ENCODE data around the gene RNF217. TPM values are rescaled to one million over a fixed set of nuclear protein-coding genes. Genes with fewer than 3 reads are reported as not detected.

Gene RNF217
- polyA plus RNA-seq, 1 donor (not counting 4 experiments of a cell fraction or from before 2014, with no cell fraction given): 44.0 TPM

- DNase-seq (ENCODE audit: low read depth, low spot score) (no peak), FAIRE-seq (no peak)
- Histone ChIP-seq H3K9me1 (ENCODE audit: control insufficient read depth, extremely low read depth, insufficient read depth, low read length) (no peaks in the 10 kb centered on the region), H3K4me3 (ENCODE audit: control insufficient read depth in 2 of 3, extremely low read depth in 1 of 3, insufficient read depth in 2 of 3, low read depth in 1 of 3, low read length in 3 of 3) (no peak overlapping the region), H3K79me2 (ENCODE audit: control insufficient read depth, insufficient read depth, low read length) (peaks cover 33% of the 10 kb centered on the region), H3K27ac (ENCODE audit: control insufficient read depth, insufficient read depth, low read length) (no peak overlapping the region), H3K4me2 (ENCODE audit: control insufficient read depth, extremely low read depth, insufficient read depth, low read depth, low read length) (no peak overlapping the region), H2AFZ (ENCODE audit: control insufficient read depth, low read length) (no peak overlapping the region), H3K4me1 (ENCODE audit: control insufficient read depth, extremely low read depth, insufficient read depth, low read length) (peaks cover 18% of the 10 kb centered on the region), H3K27me3 (ENCODE audit: control insufficient read depth, extremely low read depth, insufficient read depth, low read length) (no peaks in the 10 kb centered on the region), H3K9ac (ENCODE audit: control insufficient read depth, extremely low read depth, insufficient read depth, low read length) (no peak overlapping the region), H3K9me3 (ENCODE audit: control insufficient read depth, low read depth, low read length) (no peaks in the 10 kb centered on the region), H4K20me1 (ENCODE audit: control insufficient read depth, extremely low read depth, insufficient read depth, low read length) (no peaks in the 10 kb centered on the region), H3K36me3 (ENCODE audit: control insufficient read depth in 2 of 2, extremely low read depth in 1 of 2, insufficient read depth in 2 of 2, low read length in 2 of 2) (no peaks in the 10 kb centered on the region)
- dilution Hi-C loops (cut with MboI; ENCODE audit: extremely low pct_ligation_motif_present, low sequenced_read_pairs): no loop called here
- no peak for TF ChIP-seq CTCF (optimal IDR thresholded peaks at IDR 0.05 in 1 of 3, IDR thresholded peaks at IDR 0.05 in 1 of 3, conservative IDR thresholded peaks at IDR 0.05 in 1 of 3; ENCODE audit: extremely low read depth in 1 of 3, insufficient read depth in 2 of 3, low read length in 3 of 3)
- TF ChIP-seq EZH2 (IDR thresholded peaks at IDR 0.05; ENCODE audit: low read length): no peak
Measured at GRCh38 chr6:125037827-125038226, 75.6 kb downstream of the RNF217 start.

GRCh38 chr6:125038925-125039324 is 76.7 kb downstream of the RNF217 start:
- DNase-seq (ENCODE audit: low read depth, low spot score) (no peak), FAIRE-seq (no peak)
- no peak overlapping the region for H3K4me2 ChIP-seq (ENCODE audit: control insufficient read depth, extremely low read depth, insufficient read depth, low read depth, low read length)
- no peaks in the 10 kb centered on the region for H3K9me3 ChIP-seq (ENCODE audit: control insufficient read depth, low read depth, low read length)
- no peak overlapping the region for H2AFZ ChIP-seq (ENCODE audit: control insufficient read depth, low read length)
- H3K9me1 ChIP-seq (ENCODE audit: control insufficient read depth, extremely low read depth, insufficient read depth, low read length): no peaks in the 10 kb centered on the region
- no peak overlapping the region for H3K9ac ChIP-seq (ENCODE audit: control insufficient read depth, extremely low read depth, insufficient read depth, low read length)
- H3K4me3 ChIP-seq (ENCODE audit: control insufficient read depth in 2 of 3, extremely low read depth in 1 of 3, insufficient read depth in 2 of 3, low read depth in 1 of 3, low read length in 3 of 3): no peak overlapping the region
- no peak overlapping the region for H3K27ac ChIP-seq (ENCODE audit: control insufficient read depth, insufficient read depth, low read length)
- TF ChIP-seq EZH2 (IDR thresholded peaks at IDR 0.05; ENCODE audit: low read length): no peak
- no peak for TF ChIP-seq CTCF (optimal IDR thresholded peaks at IDR 0.05 in 1 of 3, IDR thresholded peaks at IDR 0.05 in 1 of 3, conservative IDR thresholded peaks at IDR 0.05 in 1 of 3; ENCODE audit: extremely low read depth in 1 of 3, insufficient read depth in 2 of 3, low read length in 3 of 3)
- no peaks in the 10 kb centered on the region for H4K20me1 ChIP-seq (ENCODE audit: control insufficient read depth, extremely low read depth, insufficient read depth, low read length)
- H3K36me3 ChIP-seq (ENCODE audit: control insufficient read depth in 2 of 2, extremely low read depth in 1 of 2, insufficient read depth in 2 of 2, low read length in 2 of 2): no peaks in the 10 kb centered on the region
- peaks cover 29% of the 10 kb centered on the region for H3K4me1 ChIP-seq (ENCODE audit: control insufficient read depth, extremely low read depth, insufficient read depth, low read length)
- no peaks in the 10 kb centered on the region for H3K27me3 ChIP-seq (ENCODE audit: control insufficient read depth, extremely low read depth, insufficient read depth, low read length)
- dilution Hi-C loops (cut with MboI; ENCODE audit: extremely low pct_ligation_motif_present, low sequenced_read_pairs): no loop called here
- peaks cover 42% of the 10 kb centered on the region for H3K79me2 ChIP-seq (ENCODE audit: control insufficient read depth, insufficient read depth, low read length)
